ENCODE measurements around the gene POLR2E. TPM values are rescaled to one million over a fixed set of nuclear protein-coding genes. Genes with fewer than 3 reads are reported as not detected.
"Not testable (repeated sequence)": the region's sequence is repeated elsewhere in the genome, so short reads cannot be mapped to it uniquely, and the experiment has no call there.

POLR2E gene
- total RNA-seq, 1 donor from 2014 or later: 140 TPM

DNA sequence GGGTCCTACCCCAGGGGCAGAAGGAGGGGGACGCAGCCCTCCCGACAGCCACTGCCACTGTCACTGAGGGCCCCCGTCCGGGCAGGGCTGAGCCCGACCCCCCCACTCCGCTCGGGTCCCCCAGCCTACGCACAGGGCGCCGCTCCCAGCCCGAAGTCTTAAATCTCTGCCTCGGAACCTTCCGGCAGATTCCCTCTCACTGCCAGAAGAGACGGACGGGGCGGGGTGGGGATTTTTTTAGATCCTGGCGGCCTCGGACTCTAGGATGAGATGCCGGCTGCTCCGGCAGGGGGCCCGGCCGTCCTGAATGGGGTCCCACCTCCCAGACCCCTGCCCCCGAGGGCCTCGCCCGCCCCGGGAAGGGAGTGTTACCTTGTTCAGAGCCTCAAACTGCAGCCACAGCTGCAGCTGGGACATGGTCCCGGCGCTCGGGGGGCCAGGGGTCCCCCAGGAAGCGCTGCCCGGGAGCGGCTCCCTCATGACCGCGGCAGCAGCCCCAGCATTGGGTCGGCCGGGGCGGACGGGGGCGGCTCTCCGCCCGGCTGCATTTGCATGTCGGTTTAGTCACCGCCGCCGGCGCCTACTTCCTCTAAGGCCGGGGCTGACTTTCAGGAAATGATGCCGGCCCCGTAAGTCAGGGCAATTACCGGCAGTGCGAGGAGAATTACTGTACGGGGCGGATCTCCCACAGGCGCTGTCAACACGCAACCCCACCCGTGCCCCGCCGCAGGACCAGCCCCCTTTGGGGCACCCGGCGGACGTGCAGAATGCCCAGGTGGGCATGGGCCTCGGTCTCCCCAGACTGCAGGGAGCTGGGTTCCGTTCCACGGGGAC lies 36.8 kb upstream of the POLR2E start:
- peaks cover 3% of the 10 kb centered on the region for H3K9me3 Mint-ChIP-seq (ENCODE audit: unreplicated experiment)
- H3K36me3 Mint-ChIP-seq (ENCODE audit: unreplicated experiment): no peaks in the 10 kb centered on the region
- TF ChIP-seq, protein P1, sequence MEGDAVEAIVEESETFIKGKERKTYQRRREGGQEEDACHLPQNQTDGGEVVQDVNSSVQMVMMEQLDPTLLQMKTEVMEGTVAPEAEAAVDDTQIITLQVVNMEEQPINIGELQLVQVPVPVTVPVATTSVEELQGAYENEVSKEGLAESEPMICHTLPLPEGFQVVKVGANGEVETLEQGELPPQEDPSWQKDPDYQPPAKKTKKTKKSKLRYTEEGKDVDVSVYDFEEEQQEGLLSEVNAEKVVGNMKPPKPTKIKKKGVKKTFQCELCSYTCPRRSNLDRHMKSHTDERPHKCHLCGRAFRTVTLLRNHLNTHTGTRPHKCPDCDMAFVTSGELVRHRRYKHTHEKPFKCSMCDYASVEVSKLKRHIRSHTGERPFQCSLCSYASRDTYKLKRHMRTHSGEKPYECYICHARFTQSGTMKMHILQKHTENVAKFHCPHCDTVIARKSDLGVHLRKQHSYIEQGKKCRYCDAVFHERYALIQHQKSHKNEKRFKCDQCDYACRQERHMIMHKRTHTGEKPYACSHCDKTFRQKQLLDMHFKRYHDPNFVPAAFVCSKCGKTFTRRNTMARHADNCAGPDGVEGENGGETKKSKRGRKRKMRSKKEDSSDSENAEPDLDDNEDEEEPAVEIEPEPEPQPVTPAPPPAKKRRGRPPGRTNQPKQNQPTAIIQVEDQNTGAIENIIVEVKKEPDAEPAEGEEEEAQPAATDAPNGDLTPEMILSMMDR (IDR thresholded peaks at IDR 0.05; ENCODE audit: partially characterized antibody, unreplicated experiment): no peak
- H3K4me3 Mint-ChIP-seq (ENCODE audit: unreplicated experiment): no peak overlapping the region
- no peak overlapping the region for H3K27ac Mint-ChIP-seq (ENCODE audit: unreplicated experiment)
- peaks cover 2% of the 10 kb centered on the region for H3K4me1 Mint-ChIP-seq (ENCODE audit: low read depth, unreplicated experiment)
- H3K27me3 Mint-ChIP-seq (ENCODE audit: unreplicated experiment): peaks cover 2% of the 10 kb centered on the region
- DNase-seq: peak; percentile 54

DNA sequence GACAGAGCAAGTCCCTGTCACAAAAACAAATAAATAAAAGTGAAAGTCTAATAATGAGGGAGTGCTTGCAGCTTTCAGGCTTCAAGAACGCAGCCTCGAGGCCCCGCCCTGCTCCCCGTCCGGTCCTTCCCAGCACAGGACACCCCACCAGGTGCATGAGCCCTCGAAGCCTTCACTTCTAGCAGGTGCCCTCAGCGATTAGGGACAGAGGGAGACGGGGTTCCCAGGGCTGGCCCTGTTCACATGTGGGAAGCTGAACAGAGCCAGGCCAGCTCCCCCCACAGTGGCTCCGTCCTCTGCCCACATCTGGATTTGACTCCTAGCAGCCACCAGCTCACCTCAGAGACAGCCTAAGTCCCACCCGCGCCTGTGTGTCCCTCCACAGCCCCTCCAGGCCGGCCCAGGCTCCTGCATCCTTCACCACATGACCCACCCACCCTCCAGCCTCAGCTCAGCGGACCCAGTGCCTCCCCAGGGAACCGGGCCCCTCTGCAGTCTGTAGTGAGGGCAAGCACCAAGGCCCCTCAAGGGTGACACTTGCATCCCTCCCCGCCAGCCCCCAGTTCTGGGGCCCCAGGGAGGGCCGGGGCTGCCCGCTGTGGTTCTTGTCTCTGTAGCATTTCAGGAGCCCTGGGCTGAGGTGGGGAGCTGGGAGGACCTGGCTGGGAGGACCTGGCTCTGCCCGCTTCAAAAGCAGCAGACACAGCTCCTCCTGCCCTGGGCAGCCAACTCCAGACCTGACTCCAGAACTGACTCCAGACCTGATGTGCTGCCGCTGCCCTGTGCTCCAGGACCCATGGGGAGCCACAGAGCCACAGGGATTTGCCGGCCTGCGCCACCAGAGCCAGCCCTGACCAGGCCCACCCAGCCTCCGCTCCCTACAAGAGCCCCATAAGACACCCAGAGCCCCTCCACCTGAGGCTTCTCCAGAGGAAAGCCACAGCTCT lies 35.9 kb upstream of the POLR2E start:
- DNase-seq: no peak
- Mint-ChIP-seq H3K4me1 (ENCODE audit: low read depth, unreplicated experiment) (no peaks in the 10 kb centered on the region), H3K9me3 (ENCODE audit: unreplicated experiment) (peaks cover 1% of the 10 kb centered on the region), H3K4me3 (ENCODE audit: unreplicated experiment) (no peak overlapping the region), H3K27me3 (ENCODE audit: unreplicated experiment) (peaks cover 2% of the 10 kb centered on the region), H3K27ac (ENCODE audit: unreplicated experiment) (no peak overlapping the region), H3K36me3 (ENCODE audit: unreplicated experiment) (no peaks in the 10 kb centered on the region)
- TF ChIP-seq, protein P1 (IDR thresholded peaks at IDR 0.05; ENCODE audit: partially characterized antibody, unreplicated experiment): no peak

DNA sequence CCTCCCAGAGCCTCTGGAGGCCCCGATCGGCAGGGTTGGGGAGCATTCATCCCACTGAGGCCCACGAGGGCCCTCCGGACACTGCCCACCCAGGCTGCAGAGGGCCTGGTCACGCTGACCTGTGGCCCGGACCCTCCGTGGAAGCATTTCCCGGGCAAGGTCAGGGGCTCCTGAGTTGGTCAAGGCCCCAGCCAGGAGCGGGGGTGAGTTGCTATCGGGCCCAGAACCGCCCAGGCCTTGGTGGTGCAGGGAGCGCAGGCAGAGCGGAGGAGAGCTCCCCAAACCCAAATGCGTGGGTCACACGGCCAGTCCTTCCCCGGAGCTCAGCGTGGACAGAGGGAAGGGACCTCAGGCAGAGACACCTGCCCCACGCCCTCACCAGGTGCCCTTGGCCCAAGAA lies 34.4 kb upstream of the POLR2E start:
- TF ChIP-seq, protein P1 (IDR thresholded peaks at IDR 0.05; ENCODE audit: partially characterized antibody, unreplicated experiment): no peak
- no peaks in the 10 kb centered on the region for H3K36me3 Mint-ChIP-seq (ENCODE audit: unreplicated experiment)
- no peak overlapping the region for H3K4me3 Mint-ChIP-seq (ENCODE audit: unreplicated experiment)
- peaks cover 7% of the 10 kb centered on the region for H3K9me3 Mint-ChIP-seq (ENCODE audit: unreplicated experiment)
- H3K4me1 Mint-ChIP-seq (ENCODE audit: low read depth, unreplicated experiment): no peaks in the 10 kb centered on the region
- H3K27ac Mint-ChIP-seq (ENCODE audit: unreplicated experiment): no peak overlapping the region
- no peak for DNase-seq
- H3K27me3 Mint-ChIP-seq (ENCODE audit: unreplicated experiment): peaks cover 2% of the 10 kb centered on the region

DNA sequence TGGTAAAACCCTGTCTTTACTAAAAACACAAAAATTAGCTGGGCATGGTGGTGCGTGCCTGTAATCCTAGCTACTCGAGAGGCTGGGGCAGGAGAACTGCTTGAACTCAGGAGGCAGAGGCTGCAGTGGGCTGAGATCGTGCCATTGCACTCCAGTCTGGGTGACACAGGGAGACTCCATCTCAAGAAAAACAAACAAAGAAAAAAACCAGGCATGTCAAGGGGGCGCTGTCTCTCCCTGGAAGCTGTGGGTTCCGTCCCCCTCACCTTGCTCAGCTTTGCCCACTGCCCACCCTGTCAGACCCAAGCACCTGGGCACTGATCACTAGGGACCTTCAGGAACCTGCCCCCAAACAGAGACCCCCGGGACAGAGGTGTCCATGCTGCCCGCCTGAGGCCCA lies 33.9 kb upstream of the POLR2E start:
- H3K27ac Mint-ChIP-seq (ENCODE audit: unreplicated experiment); H3K4me3 Mint-ChIP-seq (ENCODE audit: unreplicated experiment); DNase-seq; H3K36me3 Mint-ChIP-seq (ENCODE audit: unreplicated experiment); H3K4me1 Mint-ChIP-seq (ENCODE audit: low read depth, unreplicated experiment); H3K27me3 Mint-ChIP-seq (ENCODE audit: unreplicated experiment); H3K9me3 Mint-ChIP-seq (ENCODE audit: unreplicated experiment): not testable (repeated sequence)

DNA sequence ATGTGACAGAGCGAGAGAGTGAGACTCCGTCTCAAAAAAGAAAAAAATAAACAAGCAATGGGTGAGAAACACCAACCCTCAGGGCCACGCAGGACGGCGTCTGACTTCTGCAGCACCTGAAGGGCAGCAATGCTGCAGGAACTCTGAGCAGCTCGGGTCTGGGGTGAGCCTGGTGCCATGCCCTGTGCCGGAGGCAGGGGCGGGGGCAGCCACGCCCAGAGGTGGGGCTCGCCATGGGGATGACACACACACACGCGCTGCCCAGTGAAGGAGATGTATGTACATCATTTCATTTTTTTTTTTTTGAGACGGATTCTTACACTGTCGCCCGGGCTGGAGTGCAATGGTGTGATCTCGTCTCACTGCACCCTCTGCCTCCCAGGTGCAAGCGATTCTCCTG lies 32.9 kb upstream of the POLR2E start:
- TF ChIP-seq, protein P1 (IDR thresholded peaks at IDR 0.05; ENCODE audit: partially characterized antibody, unreplicated experiment): no peak

More for the DNA sequence above, 32.9 kb upstream of the POLR2E start:
- Mint-ChIP-seq H3K36me3 (ENCODE audit: unreplicated experiment) (no peaks in the 10 kb centered on the region), H3K27me3 (ENCODE audit: unreplicated experiment) (peaks cover 3% of the 10 kb centered on the region), H3K4me1 (ENCODE audit: low read depth, unreplicated experiment) (no peaks in the 10 kb centered on the region), H3K9me3 (ENCODE audit: unreplicated experiment) (peaks cover 7% of the 10 kb centered on the region), H3K27ac (ENCODE audit: unreplicated experiment) (no peak overlapping the region), H3K4me3 (ENCODE audit: unreplicated experiment) (no peak overlapping the region)
- DNase-seq: no peak
